ENCODE results near the gene ATN1.

The ATN1 gene

DNA sequence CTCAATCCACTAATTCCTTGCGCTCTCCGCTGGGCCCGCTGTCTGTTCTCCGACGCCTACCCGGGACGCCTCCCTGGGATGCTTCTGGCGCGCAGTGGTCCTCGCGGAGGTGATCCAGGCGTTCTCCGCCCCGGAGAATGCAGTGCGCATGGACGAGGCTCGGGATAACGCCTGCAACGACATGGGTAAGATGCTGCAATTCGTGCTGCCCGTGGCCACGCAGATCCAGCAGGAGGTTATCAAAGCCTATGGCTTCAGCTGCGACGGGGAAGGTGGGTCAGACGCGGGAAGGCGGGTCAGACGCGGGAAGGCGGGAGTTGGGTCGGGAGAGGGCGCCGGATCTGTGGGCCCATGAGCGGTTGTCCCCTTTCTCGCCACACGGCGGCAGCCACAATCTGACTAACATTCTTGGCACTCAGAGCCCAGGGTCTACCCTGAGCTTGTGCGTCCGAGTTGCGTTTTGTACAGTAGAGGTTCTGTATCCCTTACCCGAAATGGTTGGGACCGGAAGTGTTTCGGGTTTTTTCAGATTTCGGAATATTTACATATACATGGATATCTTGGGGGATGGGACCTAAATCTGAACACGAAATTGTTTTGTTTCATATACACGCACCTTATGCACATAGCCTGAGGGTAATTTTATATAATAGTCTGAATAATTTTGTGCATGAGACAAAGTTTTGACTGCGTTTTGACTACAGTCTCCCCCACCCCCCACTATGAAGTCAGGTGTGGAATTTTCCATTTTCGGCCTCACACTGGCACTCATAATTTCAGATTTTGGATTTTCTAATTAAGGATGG lies 16.8 kb downstream of the ATN1 start:
- in situ Hi-C loops (cut with HindIII; ENCODE audit: low sequenced_read_pairs) = no loop called here

GRCh38 chr12:6945613-6946012 lies 17.9 kb downstream of the ATN1 start:
- in situ Hi-C loops (cut with HindIII; ENCODE audit: low sequenced_read_pairs) = no loop called here

- in situ Hi-C loops (cut with HindIII; ENCODE audit: low sequenced_read_pairs) = no loop called here
Measured at GRCh38 chr12:6946033-6946919, 18.5 kb downstream of the ATN1 start.

DNA sequence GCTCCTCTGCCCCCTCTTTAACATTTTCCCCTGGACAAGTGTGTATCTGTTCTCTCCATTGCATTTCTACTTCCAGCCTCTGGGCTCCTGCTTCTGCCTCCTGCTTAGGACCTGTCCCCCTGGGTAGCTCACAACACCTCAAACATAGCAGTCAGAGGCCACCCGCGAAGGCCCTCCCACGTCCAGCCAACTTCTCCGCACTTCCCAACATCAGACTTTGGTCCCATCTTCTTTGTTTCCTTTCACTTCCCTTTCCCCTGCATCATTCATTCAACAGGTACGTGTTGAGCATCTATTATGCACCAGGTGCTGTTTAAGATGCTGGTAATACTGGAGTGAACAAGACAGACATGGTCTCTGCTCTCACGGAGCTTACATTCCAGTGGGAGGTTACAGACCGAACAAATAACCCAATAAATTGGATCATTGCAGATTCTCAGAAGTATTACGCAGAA lies 19.2 kb downstream of the ATN1 start:
- in situ Hi-C loops (cut with HindIII; ENCODE audit: low sequenced_read_pairs) = no loop called here

GRCh38 chr12:6947615-6948014 lies 19.9 kb downstream of the ATN1 start:
- in situ Hi-C loops (cut with HindIII; ENCODE audit: low sequenced_read_pairs) = no loop called here

DNA sequence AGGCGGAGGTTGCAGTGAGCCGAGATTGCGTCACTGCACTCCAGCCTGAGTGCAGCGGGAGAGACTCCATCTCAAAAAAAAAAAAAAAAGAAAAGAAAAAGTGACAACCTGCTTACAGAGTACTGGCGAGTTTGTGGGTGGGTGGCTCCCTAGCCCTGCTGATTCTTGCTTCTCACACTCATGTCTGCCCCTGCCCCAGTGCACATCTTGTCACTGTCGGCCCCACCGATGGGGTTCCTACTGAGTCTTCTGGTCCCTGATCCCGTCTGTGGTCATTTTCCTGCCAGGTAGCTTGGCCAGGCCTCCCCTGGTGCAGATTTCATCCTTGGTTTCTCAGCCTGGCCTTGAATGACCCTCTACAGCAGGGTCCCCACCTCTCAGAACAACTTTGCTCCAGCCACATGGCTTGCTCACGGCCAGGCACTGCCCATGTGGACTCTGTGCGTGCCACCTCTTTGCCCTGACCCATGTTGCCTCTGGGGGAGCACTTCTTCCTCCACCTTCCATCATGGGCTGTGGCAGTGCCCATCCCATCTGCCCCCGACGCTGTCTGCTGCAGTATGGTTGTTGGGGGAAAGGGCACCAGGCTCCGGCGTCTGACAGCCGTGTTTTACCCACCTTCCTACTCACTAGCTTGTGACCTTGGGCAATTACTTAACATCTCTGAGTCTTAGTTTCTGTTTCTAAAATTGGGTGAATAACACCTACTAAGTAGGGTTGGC lies 21.3 kb downstream of the ATN1 start:
- in situ Hi-C loops (cut with HindIII; ENCODE audit: low sequenced_read_pairs) = no loop called here

DNA sequence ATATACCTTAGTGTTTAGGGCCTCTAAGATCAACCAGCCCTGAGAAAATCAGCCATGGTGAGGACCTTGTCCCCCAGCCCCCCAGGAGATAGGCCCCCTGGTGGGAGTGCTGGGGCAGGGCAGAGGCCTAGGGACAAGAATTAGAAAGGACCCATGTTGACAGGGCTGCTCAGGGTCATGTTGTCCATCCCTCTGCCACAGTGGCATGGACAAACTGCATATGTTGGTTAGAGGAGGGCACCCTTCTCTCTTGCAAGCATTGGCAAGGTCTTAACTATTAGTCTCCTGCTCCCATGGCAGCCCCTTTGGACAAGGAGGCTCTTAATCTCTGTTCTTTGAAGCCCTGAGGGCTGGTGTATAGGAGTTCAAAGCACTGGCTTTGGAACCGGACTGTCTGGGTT lies 22.6 kb downstream of the ATN1 start:
- in situ Hi-C loops (cut with HindIII; ENCODE audit: low sequenced_read_pairs) = no loop called here

DNA sequence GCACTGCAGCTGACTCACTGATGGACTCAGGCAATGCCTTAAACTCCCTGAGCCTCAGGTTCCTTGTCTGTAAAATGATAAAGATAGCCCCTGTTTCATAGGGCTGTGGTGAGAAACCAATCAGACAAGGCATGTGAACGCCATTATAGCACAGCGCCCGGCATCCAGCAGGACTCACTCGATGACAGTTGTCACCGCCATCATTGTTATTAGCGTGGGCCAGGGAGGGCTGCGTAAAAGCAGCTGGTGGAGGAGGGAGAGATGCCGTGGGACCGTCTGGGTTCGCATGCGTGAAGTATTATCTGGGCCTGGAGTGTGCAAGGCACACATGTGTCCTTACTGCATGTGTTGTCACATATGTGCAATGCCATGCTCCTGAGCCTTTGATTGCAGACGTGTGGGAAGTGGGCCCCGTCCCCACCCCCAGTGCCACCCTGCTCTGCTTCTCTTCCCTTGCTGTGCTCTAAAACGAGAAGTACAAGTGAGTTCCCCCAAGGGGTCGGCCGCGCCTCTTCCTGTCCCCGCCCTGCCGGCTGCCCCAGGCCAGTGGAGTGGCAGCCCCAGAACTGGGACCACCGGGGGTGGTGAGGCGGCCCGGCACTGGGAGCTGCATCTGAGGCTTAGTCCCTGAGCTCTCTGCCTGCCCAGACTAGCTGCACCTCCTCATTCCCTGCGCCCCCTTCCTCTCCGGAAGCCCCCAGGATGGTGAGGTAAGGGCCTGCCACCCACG lies 23.2 kb downstream of the ATN1 start, which contains the start of gene PTPN6:
Gene PTPN6, plus strand, starts transcription at position 546 of the 730 bp plus-strand sequence. Its CDS starts 157 bp downstream, at position 703.
- in situ Hi-C loops (cut with HindIII; ENCODE audit: low sequenced_read_pairs) = no loop called here

- in situ Hi-C loops (cut with HindIII; ENCODE audit: low sequenced_read_pairs) = no loop called here
Measured at GRCh38 chr12:6951551-6952120, 23.9 kb downstream of the ATN1 start.

GRCh38 chr12:6952121-6952862 lies 24.5 kb downstream of the ATN1 start:
- in situ Hi-C loops (cut with HindIII; ENCODE audit: low sequenced_read_pairs) = no loop called here

GRCh38 chr12:6952863-6953441 lies 25.2 kb downstream of the ATN1 start:
- in situ Hi-C loops (cut with HindIII; ENCODE audit: low sequenced_read_pairs) = no loop called here

- in situ Hi-C loops (cut with HindIII; ENCODE audit: low sequenced_read_pairs) = no loop called here
Measured at GRCh38 chr12:6953442-6954315, 25.9 kb downstream of the ATN1 start.

DNA sequence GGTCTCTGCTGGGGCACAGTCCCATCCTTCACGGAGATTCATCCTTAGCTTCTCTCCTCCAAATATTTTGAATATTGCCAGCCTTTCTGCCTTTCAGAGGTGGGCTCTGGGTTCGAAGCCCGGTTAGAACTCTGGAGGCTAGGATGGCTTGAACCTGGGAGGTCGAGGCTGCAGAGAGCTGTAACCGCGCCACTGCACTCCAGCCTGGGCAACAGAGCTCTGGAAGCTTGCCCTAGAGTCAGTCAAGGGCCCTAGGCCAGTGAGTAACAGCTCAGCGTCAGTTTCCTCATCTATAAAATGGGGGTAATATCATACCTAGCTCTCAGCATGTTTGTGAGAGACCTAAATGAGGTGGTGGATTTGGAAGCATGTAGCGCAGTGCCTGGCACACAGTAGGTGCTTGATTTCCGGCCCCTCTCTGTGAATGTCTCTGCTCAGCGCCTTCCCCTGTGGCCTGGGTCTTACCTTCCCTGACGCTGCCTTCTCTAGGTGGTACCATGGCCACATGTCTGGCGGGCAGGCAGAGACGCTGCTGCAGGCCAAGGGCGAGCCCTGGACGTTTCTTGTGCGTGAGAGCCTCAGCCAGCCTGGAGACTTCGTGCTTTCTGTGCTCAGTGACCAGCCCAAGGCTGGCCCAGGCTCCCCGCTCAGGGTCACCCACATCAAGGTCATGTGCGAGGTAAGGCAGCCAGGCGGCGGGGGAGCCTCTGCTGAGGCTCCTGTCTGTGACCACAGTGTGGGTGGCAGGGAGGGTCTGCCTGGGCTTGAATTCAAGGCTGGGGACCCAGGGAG lies 26.8 kb downstream of the ATN1 start:
- in situ Hi-C loops (cut with HindIII; ENCODE audit: low sequenced_read_pairs) = no loop called here

- in situ Hi-C loops (cut with HindIII; ENCODE audit: low sequenced_read_pairs) = no loop called here
Measured at GRCh38 chr12:6955108-6956020, 27.6 kb downstream of the ATN1 start.

- in situ Hi-C loops (cut with HindIII; ENCODE audit: low sequenced_read_pairs) = no loop called here
Measured at GRCh38 chr12:6956021-6956727, 28.4 kb downstream of the ATN1 start.

All from DLD1 (cell line).